ENCODE data around the gene DUSP2. TPM values are rescaled to one million over a fixed set of nuclear protein-coding genes. Genes with fewer than 3 reads are reported as not detected.

Gene DUSP2
- total RNA-seq, 2 donors from 2014 or later: 8.5 to 22.2 TPM

- ATAC-seq (ENCODE audit: insufficient number of reproducible peaks, low FRiP score, low read depth) (no peak), DNase-seq (ENCODE audit: low spot score) (no peak)
- Histone ChIP-seq H3K4me1 (ENCODE audit: control insufficient read depth in 1 of 2, low read depth in 2 of 2) (no peaks in the 10 kb centered on the region), H3K9me3 (no peaks in the 10 kb centered on the region), H3K36me3 (peaks cover 44% of the 10 kb centered on the region), H3K27me3 (replicated peaks; ENCODE audit: insufficient read depth) (no peaks in the 10 kb centered on the region), H3K4me3 (no peak overlapping the region), H3K27ac (no peak overlapping the region)
- TF ChIP-seq CTCF (IDR thresholded peaks at IDR 0.05): no peak
Measured at GRCh38 chr2:96184989-96185388, 39.7 kb upstream of the DUSP2 start.

- no peak for TF ChIP-seq CTCF (IDR thresholded peaks at IDR 0.05)
- no peak overlapping the region for H3K27ac ChIP-seq
- no peak for ATAC-seq (ENCODE audit: insufficient number of reproducible peaks, low FRiP score, low read depth)
Measured at GRCh38 chr2:96184188-96184587, 38.9 kb upstream of the DUSP2 start.

GRCh38 chr2:96181529-96181928, 36.3 kb upstream of the DUSP2 start:
- peaks cover 24% of the 10 kb centered on the region for H3K36me3 ChIP-seq

More at GRCh38 chr2:96184188-96184587, 38.9 kb upstream of the DUSP2 start:
- H3K27me3 ChIP-seq (replicated peaks; ENCODE audit: insufficient read depth): no peaks in the 10 kb centered on the region
- H3K9me3 ChIP-seq: no peaks in the 10 kb centered on the region
- H3K4me1 ChIP-seq (ENCODE audit: control insufficient read depth in 1 of 2, low read depth in 2 of 2): no peaks in the 10 kb centered on the region
- DNase-seq (ENCODE audit: low spot score): no peak
- H3K4me3 ChIP-seq: no peak overlapping the region
- H3K36me3 ChIP-seq: peaks cover 44% of the 10 kb centered on the region

GRCh38 chr2:96180521-96180920, 35.3 kb upstream of the DUSP2 start:
- H3K36me3 ChIP-seq: peaks cover 14% of the 10 kb centered on the region
- no peak for TF ChIP-seq CTCF (IDR thresholded peaks at IDR 0.05)
- H3K27ac ChIP-seq: no peak overlapping the region
- no peak overlapping the region for H3K4me3 ChIP-seq
- DNase-seq (ENCODE audit: low spot score) (no peak), ATAC-seq (ENCODE audit: insufficient number of reproducible peaks, low FRiP score, low read depth) (no peak)
- no peaks in the 10 kb centered on the region for H3K27me3 ChIP-seq (replicated peaks; ENCODE audit: insufficient read depth)
- no peaks in the 10 kb centered on the region for H3K4me1 ChIP-seq (ENCODE audit: control insufficient read depth in 1 of 2, low read depth in 2 of 2)
- H3K9me3 ChIP-seq: no peaks in the 10 kb centered on the region

More at GRCh38 chr2:96181529-96181928, 36.3 kb upstream of the DUSP2 start:
- Histone ChIP-seq H3K4me1 (ENCODE audit: control insufficient read depth in 1 of 2, low read depth in 2 of 2) (no peaks in the 10 kb centered on the region), H3K9me3 (no peaks in the 10 kb centered on the region), H3K4me3 (no peak overlapping the region), H3K27ac (no peak overlapping the region), H3K27me3 (replicated peaks; ENCODE audit: insufficient read depth) (no peaks in the 10 kb centered on the region)
- TF ChIP-seq CTCF (IDR thresholded peaks at IDR 0.05): no peak
- DNase-seq (ENCODE audit: low spot score) (no peak), ATAC-seq (ENCODE audit: insufficient number of reproducible peaks, low FRiP score, low read depth) (no peak)

- H3K4me3 ChIP-seq: no peak overlapping the region
- no peak for DNase-seq (ENCODE audit: low spot score)
- peaks cover 14% of the 10 kb centered on the region for H3K36me3 ChIP-seq
- H3K9me3 ChIP-seq: no peaks in the 10 kb centered on the region
- no peak overlapping the region for H3K27ac ChIP-seq
- no peak for TF ChIP-seq CTCF (IDR thresholded peaks at IDR 0.05)
- no peak for ATAC-seq (ENCODE audit: insufficient number of reproducible peaks, low FRiP score, low read depth)
- no peaks in the 10 kb centered on the region for H3K27me3 ChIP-seq (replicated peaks; ENCODE audit: insufficient read depth)
- no peaks in the 10 kb centered on the region for H3K4me1 ChIP-seq (ENCODE audit: control insufficient read depth in 1 of 2, low read depth in 2 of 2)
Measured at GRCh38 chr2:96180002-96180401, 34.8 kb upstream of the DUSP2 start.

Measured in thoracic aorta (tissue), 2 donors.